K562 (cell line): ENCODE measurements around the gene KRT80. TPM values are rescaled to one million over a fixed set of nuclear protein-coding genes. Genes with fewer than 3 reads are reported as not detected.

ENCODE experiments used
- ATAC-seq: fragments of 200-7000 bp; cut with Tn5 transposase; 3 replicates; pipeline ENCODE4 v1.9.1; 2020; ENCODE audit warnings: moderate library complexity
- BruUV-seq: library from RNA; stranded (reverse); fragments of 400-500 nt; replicated peaks from 2 replicates; lab custom pipeline; 2021; lab: Mats Ljungman, UMichigan
- CTCF ChIA-PET: fragments of 300-600 bp; formaldehyde crosslinking; extraction: SDS; loops from one replicate; lab custom pipeline; 2021; ENCODE audit warnings: low intra/inter-chr PET ratio; lab: Yijun Ruan, JAX
- POLR2A ChIA-PET: fragments of 300-600, 350-650 bp; sonication (Branson Sonifier 250); formaldehyde crosslinking; extraction: SDS; loops from one replicate; lab custom pipeline; 2021; ENCODE audit warnings: antibody characterized with exemption, inconsistent platforms; lab: Yijun Ruan, JAX
- DNase-seq, 4 experiments: peaks; one replicate each; pipeline versions ENCODE4 v3.0.0 to v3.0.0-alpha.2; 2011 to 2018; ENCODE audit warnings: low spot score in 3 of 4, mixed read lengths in 3 of 4; ENCODE audit errors: extremely low read depth in 1 of 4
- FAIRE-seq: peaks from 2 replicates; lab custom pipeline; 2011; peaks lifted over from hg19 to GRCh38; lab: Jason Lieb, UNC
- H2AFZ ChIP-seq: 2 replicates; pipeline ENCODE4 v1.6.0; 2011; ENCODE audit warnings: low read depth, low read length, control low read depth, inconsistent platforms
- H3K27ac ChIP-seq: fragments of 200-600 bp; 3 replicates; pipeline ENCODE4 v1.8.0; 2011; ENCODE audit warnings: low read depth, mild to moderate bottlenecking, control low read depth, inconsistent platforms, low read length, moderate library complexity, mixed read lengths; ENCODE audit errors: extremely low read depth
- H3K27me3 ChIP-seq, 2 experiments: fragments of 300-600 bp in 1 of 2; 2 replicates in 1 of 2; 3 replicates in 1 of 2; pipeline versions ENCODE4 v1.6.0 to v1.8.0; 2011; ENCODE audit warnings: inconsistent platforms in 2 of 2, low read length in 2 of 2, mild to moderate bottlenecking in 1 of 2, mixed read lengths in 1 of 2, moderate library complexity in 1 of 2; ENCODE audit not compliant: control insufficient read depth in 2 of 2, insufficient read depth in 2 of 2
- H3K36me3 ChIP-seq: fragments of 300-600 bp; 3 replicates; pipeline ENCODE4 v1.8.0; 2011; ENCODE audit warnings: mild to moderate bottlenecking, low read length, inconsistent platforms; ENCODE audit not compliant: control insufficient read depth, insufficient read depth
- H3K4me1 ChIP-seq, 2 experiments: fragments of 200-600 bp in 1 of 2; replicated peaks in 1 of 2; 2 replicates in 1 of 2; 3 replicates in 1 of 2; pipeline versions ENCODE4 v1.5.1 to v1.8.0; 2011; ENCODE audit warnings: inconsistent platforms in 2 of 2, low read length in 2 of 2, mild to moderate bottlenecking in 1 of 2, mixed read lengths in 1 of 2, moderate library complexity in 1 of 2; ENCODE audit not compliant: control insufficient read depth in 2 of 2, insufficient read depth in 2 of 2
- H3K4me2 ChIP-seq: 2 replicates; pipeline ENCODE4 v1.6.1; 2011; ENCODE audit warnings: low read length, control low read depth, inconsistent platforms, mixed read lengths; ENCODE audit not compliant: insufficient read depth
- H3K4me3 ChIP-seq: fragments of 200-600 bp; sonication (generic), shearing (Covaris generic); 2 replicates; pipeline ENCODE4 v1.5.1; 2016; ENCODE audit warnings: control low read depth, inconsistent platforms
- H3K79me2 ChIP-seq: fragments of 200-600 bp; 3 replicates; pipeline ENCODE4 v1.8.0; 2011; ENCODE audit warnings: low read length, inconsistent platforms; ENCODE audit not compliant: control insufficient read depth, insufficient read depth
- H3K9ac ChIP-seq, 2 experiments: 2 replicates each; pipeline versions ENCODE4 v1.6.0 to v1.6.1; 2011; ENCODE audit warnings: low read depth in 2 of 2, low read length in 2 of 2, control low read depth in 1 of 2, inconsistent platforms in 1 of 2, mild to moderate bottlenecking in 1 of 2, mixed read lengths in 1 of 2; ENCODE audit not compliant: insufficient read depth in 1 of 2
- H3K9me1 ChIP-seq: one replicate; pipeline ENCODE4 v1.6.0; 2011; ENCODE audit warnings: inconsistent platforms, mild to moderate bottlenecking, low read length, moderate library complexity; ENCODE audit not compliant: control insufficient read depth, insufficient read depth
- H3K9me3 ChIP-seq: replicated peaks from 2 replicates; pipeline ENCODE4 v1.5.1; 2011; ENCODE audit warnings: low read depth, low read length, inconsistent platforms; ENCODE audit not compliant: control insufficient read depth, insufficient read depth
- H4K20me1 ChIP-seq: replicated peaks from 2 replicates; pipeline ENCODE4 v1.6.1; 2011; ENCODE audit warnings: low read length, inconsistent platforms, mixed read lengths; ENCODE audit not compliant: control insufficient read depth, insufficient read depth
- BACH1 ChIP-seq: fragments of 200-800 bp; sonication (Bioruptor generic); IDR thresholded peaks from 2 replicates; pipeline ENCODE4 v1.6.1; 2016; ENCODE audit warnings: missing genetic modification characterization, missing compliant biosample characterization
- CBFA2T3 ChIP-seq: fragments of 450-650 bp; IDR thresholded peaks from 2 replicates; pipeline ENCODE4 v1.6.1; 2017
- CSDE1 ChIP-seq, 2 experiments: fragments of 450-650 bp; IDR thresholded peaks; 2 replicates each; pipeline ENCODE4 v1.6.1; 2016; ENCODE audit warnings: mild to moderate bottlenecking in 1 of 2
- HIVEP1 ChIP-seq: fragments of 250-450 bp; sonication (Bioruptor Pico); IDR thresholded peaks from 2 replicates; pipeline ENCODE4 v1.4.0; 2020; ENCODE audit warnings: mild to moderate bottlenecking
- KAT2B ChIP-seq: IDR thresholded peaks from one replicate; pipeline ENCODE4 v1.6.1; 2012; ENCODE audit warnings: low read depth, mild to moderate bottlenecking, control low read depth, inconsistent platforms, low read length, moderate library complexity
- KLF1 ChIP-seq: fragments of 450-650 bp; IDR thresholded peaks from 2 replicates; pipeline ENCODE4 v1.6.1; 2016; ENCODE audit warnings: missing genetic modification characterization, missing compliant biosample characterization
- MTA2 ChIP-seq: fragments of 450-650 bp; IDR thresholded peaks from 2 replicates; pipeline ENCODE4 v1.6.1; 2016; ENCODE audit warnings: low read depth
- OTX1 ChIP-seq: fragments of 450-650 bp; formaldehyde crosslinking; IDR thresholded peaks from 2 replicates; pipeline ENCODE4 v1.4.0; 2022; ENCODE audit warnings: mild to moderate bottlenecking
- PTBP1 ChIP-seq: fragments of 200-400 bp; formaldehyde crosslinking; IDR thresholded peaks from 2 replicates; pipeline ENCODE4 v1.6.1; 2017; ENCODE audit warnings: low read depth, low read length
- ZBTB1 ChIP-seq: sonication (generic); formaldehyde crosslinking; IDR thresholded peaks from 2 replicates; pipeline ENCODE4 v1.8.1; 2023; ENCODE audit warnings: missing genetic modification reagents, low read depth, mild to moderate bottlenecking, borderline replicate concordance
- ZFX ChIP-seq: sonication (generic); formaldehyde crosslinking; IDR thresholded peaks from 2 replicates; pipeline ENCODE4 v1.8.0; 2022; ENCODE audit warnings: mild to moderate bottlenecking, missing genetic modification reagents, moderate library complexity
- ZNF212 ChIP-seq: fragments of 450-650 bp; formaldehyde crosslinking; IDR thresholded peaks from 2 replicates; pipeline ENCODE4 v1.4.0; 2020; ENCODE audit warnings: mild to moderate bottlenecking
- ZNF79 ChIP-seq: fragments of 250-450 bp; sonication (Bioruptor Pico); IDR thresholded peaks from 2 replicates; pipeline ENCODE4 v1.4.0; 2020; ENCODE audit warnings: low read depth, mild to moderate bottlenecking, moderate library complexity
- WGBS: fragments of 100-300 bp; shearing (Covaris generic); methylation state at CpG from one replicate; pipeline ENCODE4 v1.1.6; 2016; ENCODE audit warnings: low coverage, mixed read lengths; ENCODE audit not compliant: insufficient coverage; ENCODE audit errors: missing lambda C conversion rate; 5-methylcytosine and 5-hydroxymethylcytosine counted together
- in situ Hi-C: fragments of 300-500 bp; cut with MboI; formaldehyde crosslinking; loops from 4 replicates; pipeline ENCODE4 v1.15.0; 2018; ENCODE audit warnings: inconsistent platforms, mixed read lengths
- intact Hi-C: fragments of 100-400 bp; cut with micrococcal nuclease; formaldehyde crosslinking; loops from 2 replicates; pipeline ENCODE4 v1.14.2; 2022
- polyA plus RNA-seq, 8 experiments: library from polyadenylated mRNA; depleted of rRNA in 4 of 8; stranded (reverse) in 5 of 8; unstranded in 3 of 8; fragments of >200 nt; fragmentation: Nextera tagmentation in 2 of 8; fragmentation: Illumina TruSeq in 1 of 8; extraction: Ambion mirVana in 2 of 8; extraction: Trizol in 1 of 8; gene quantifications; 2 replicates each; pipeline versions ENCODE4 v1.2.1 to v1.2.3, GENCODE V29; 2011 to 2014; ENCODE audit warnings: inconsistent platforms in 1 of 8, missing spikeins in 1 of 8
- total RNA-seq, 7 experiments: library from RNA; depleted of rRNA in 6 of 7; stranded (reverse); fragments of >200 nt in 6 of 7; fragmentation: Illumina TruSeq in 2 of 7; extraction: Trizol in 2 of 7; gene quantifications; 2 replicates each; pipeline versions ENCODE4 v1.2.1 to v1.2.3, GENCODE V29; 2011 to 2021; ENCODE audit warnings: low replicate concordance in 1 of 7
- TF ChIP-seq, protein P1 (sequence below), 2 experiments: fragments of 450-650 bp; IDR thresholded peaks; 2 replicates each; pipeline ENCODE4 v1.6.1; 2016

KRT80 gene
- total and polyA plus RNA-seq, 9 of the 15 experiments (the other 6 are each of a cell fraction or from before 2014, with no cell fraction given) = not detected

DNA sequence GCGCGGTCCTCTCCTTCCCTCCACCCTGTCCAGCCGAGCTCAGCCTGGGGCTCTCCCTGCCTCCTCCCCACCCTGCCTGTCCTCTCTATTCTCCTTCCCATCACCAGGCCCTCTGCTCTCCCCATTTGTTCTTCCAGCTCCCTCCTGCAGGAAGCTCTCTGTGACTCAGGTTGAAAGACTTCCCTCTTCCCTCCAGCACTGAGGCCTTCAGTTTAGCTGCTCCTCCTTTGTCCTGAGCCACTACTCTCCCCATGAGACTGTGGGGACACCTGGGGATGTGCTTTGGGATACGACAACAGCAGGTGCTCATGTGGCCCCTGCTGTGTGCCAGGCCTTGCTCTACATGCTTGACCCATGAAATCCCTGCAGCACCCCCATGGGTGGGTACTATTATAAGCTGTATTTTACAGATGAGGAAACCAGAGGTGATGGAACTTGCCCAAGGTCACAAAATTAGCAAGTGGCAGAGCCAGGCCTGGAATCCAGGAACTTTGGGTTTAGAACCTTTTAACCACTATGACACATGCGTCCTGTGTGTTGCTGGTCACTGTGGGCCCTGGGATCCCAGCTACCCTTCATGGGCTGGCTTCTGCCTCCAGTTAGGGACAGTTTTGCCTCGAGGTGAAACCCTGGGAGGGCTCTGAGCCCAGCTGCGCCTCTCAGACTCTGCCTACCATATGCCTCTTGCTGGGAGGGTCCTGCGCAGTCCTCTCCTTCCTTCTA is 5.5 kb downstream of the KRT80 start:
- Histone ChIP-seq H3K9ac (no peak overlapping the region), H3K27me3 (peaks cover 4 to 38% of the 10 kb centered on the region in 2 experiments; a peak in 3 of 5 replicates), H3K4me2 (no peak overlapping the region), H3K4me1 (no peaks in the 10 kb centered on the region; a peak in 1 of 5 replicates), H4K20me1 (peaks cover 11% of the 10 kb centered on the region; the same call in 1 of the 2 replicates), H2AFZ (no peak overlapping the region), H3K27ac (no peak overlapping the region), H3K9me1 (no peaks in the 10 kb centered on the region), H3K4me3 (no peak overlapping the region), H3K79me2 (no peaks in the 10 kb centered on the region), H3K9me3 (no peaks in the 10 kb centered on the region), H3K36me3 (no peaks in the 10 kb centered on the region)
- intact Hi-C loops (no loop called here), in situ Hi-C loops (no loop called here)
- TF ChIP-seq KAT2B (no peak), PTBP1 (no peak), BACH1 (tag) (no peak), KLF1 (tag) (no peak), HIVEP1 (CRISPR knock-in tag) (no peak), ZFX (no peak), ZNF212 (CRISPR knock-in tag) (no peak), MTA2 (no peak), OTX1 (CRISPR knock-in tag) (no peak), CBFA2T3 (no peak), ZBTB1 (CRISPR knock-in tag) (no peak), ZNF79 (CRISPR knock-in tag) (no peak), CSDE1 (IDR thresholded peaks at IDR 0.05) (no peak)
- TF ChIP-seq, protein P1, sequence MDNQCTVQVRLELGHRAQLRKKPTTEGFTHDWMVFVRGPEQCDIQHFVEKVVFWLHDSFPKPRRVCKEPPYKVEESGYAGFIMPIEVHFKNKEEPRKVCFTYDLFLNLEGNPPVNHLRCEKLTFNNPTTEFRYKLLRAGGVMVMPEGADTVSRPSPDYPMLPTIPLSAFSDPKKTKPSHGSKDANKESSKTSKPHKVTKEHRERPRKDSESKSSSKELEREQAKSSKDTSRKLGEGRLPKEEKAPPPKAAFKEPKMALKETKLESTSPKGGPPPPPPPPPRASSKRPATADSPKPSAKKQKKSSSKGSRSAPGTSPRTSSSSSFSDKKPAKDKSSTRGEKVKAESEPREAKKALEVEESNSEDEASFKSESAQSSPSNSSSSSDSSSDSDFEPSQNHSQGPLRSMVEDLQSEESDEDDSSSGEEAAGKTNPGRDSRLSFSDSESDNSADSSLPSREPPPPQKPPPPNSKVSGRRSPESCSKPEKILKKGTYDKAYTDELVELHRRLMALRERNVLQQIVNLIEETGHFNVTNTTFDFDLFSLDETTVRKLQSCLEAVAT (IDR thresholded peaks at IDR 0.05) = no peak
- ATAC-seq (no peak), FAIRE-seq (no peak), DNase-seq (no peak)
- CTCF ChIA-PET = no interaction called here
- POLR2A ChIA-PET = interaction anchor here (0.6 kb wide), 1 partner anchor 763 kb away, joined by 4 read pairs; the partner anchor contains the start of gene KRT18
- BruUV-seq = no TSS peak
- WGBS = under 1% methylated on average over 8 of the region's 8 CpGs
